NK-92 treated with Interleukin-12 subunit alpha and Interleukin-12 subunit beta, amount 100 ng/mL, for 24 hours (cell line): Measurements from ENCODE around the gene TTC6.

Source experiments
- DNase-seq: peaks from one replicate; lab custom pipeline; 2025; lab: John Stamatoyannopoulos, UW

Gene TTC6

GRCh38 chr14:37585101-37585511 is 10.3 kb upstream of the TTC6 start:
- DNase-seq, result no peak

DNA sequence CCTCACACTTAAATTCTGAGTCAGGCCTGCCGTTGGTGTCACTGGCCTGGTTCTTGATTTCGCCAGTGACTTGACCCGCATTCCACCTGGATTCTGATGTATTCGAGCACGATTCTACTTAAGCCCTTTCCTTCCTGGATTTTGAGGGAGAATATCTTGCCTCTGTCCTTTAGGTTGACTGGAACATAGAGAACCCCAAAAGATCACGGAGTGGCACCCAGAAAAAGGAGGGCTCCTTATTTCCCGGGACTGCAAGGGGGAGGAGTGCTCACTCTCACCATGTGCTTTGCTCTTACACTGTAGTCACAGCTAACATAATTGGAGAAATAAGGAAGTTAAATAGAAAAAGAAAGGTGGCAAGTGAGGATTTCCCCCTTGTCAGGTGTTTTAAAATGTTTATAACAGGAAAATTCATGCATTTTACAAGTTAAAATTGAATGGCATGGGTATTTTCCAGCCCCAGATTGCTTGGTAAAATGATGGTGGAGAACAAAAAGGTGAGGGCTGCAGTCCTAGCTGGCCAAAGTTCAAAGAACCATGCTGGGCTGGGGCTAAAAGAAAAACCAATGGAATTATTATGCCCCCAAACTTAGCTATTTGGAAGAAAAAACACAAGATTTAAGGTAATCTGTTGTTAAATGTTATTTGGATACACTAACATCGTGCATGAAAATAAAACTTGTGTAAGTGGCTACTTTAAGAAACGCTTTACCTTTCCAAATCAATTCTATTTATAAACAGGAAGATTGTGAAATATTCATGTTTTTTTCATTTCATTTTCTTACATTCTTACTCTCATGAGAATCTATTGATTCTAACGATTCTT is 9.2 kb upstream of the TTC6 start:
- DNase-seq, result no peak

DNA sequence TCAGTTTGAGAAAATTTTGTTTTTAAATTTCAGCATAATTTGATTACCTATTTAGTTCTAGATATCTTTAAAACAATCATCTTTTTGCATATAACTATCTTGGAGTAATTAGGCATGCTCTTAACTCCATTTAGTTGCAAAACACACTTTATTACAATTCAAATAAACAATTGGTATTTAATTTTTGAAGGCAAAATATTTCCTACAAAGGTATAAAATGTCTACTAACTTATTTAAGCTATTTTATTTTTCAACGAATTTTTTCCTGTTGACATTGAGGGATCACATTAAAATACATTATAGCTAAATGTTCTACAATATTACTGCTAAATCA is 8.7 kb upstream of the TTC6 start:
- DNase-seq, result no peak

GRCh38 chr14:37587131-37587803 is 8.2 kb upstream of the TTC6 start:
- no peak for DNase-seq

- no peak for DNase-seq
These were observed 7.4 kb upstream of the TTC6 start for GRCh38 chr14:37587881-37588666.

- no peak for DNase-seq
These were observed 6.8 kb upstream of the TTC6 start for GRCh38 chr14:37588667-37588955.

DNA sequence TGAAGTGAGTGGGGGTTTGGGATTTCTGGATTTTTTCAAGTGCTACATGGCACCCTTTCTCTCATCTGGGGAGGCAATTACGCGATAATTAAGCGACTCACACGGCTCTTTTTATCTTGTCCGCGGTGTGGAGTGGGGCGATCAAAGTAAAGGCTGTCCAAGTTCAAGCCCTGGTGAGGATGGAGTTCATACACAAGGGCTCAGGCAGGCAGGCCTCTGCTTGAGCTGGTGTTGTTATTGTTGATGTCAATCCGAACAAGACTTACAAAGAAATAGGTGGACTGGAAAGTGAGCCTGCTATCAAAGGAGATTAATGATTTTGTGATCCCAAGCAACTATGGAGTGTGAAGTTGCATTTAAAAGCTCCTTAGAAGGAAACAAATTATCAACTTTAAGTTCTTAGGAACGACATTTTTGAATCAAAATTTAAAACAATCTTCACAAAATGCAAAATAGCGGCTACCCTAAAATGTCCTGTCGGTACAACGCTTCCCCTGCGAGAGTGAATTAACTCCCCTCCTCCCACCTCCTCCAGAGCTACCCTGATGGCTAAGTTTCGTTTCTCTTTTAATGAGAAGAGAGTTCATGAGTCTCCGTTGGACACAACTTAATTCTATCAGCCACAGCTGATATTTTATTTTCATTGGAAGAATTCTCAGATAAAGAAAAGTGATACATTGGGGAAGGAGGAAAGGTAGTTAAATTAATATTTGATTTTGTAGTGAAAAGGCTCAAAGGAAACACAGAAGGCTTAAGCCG is 6.3 kb upstream of the TTC6 start:
- no peak for DNase-seq

DNA sequence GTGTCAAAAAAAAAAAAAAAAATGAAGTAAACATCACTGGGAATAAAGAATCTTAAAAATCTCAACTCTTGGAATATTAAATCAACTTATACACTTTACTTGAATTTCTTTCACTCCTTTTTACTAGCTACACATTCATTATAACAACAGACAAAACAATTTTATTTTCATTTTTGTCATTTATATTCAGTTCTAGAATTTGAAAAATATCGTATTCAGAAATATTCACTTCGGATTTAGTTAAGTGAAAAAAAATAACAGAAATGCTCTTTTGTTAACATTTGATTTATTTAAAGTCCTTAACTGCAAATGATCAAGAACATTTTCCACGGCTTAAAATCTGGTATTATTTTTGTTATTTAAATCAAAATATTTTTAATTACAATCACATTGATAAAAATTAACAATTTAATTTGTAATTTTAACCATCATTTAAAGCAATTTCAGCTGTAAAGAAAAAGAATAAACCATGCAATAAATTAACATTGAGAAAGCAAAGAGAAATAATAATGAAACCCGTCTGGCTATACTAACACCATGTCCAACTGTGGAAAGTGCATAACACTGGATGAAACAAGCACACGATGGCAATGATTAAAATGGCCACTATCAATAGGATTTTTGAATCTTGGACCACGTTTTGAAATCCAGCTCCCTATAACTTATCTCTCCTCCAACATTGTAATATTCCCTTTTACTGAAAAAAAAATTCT is 5.6 kb upstream of the TTC6 start:
- DNase-seq, result no peak

DNA sequence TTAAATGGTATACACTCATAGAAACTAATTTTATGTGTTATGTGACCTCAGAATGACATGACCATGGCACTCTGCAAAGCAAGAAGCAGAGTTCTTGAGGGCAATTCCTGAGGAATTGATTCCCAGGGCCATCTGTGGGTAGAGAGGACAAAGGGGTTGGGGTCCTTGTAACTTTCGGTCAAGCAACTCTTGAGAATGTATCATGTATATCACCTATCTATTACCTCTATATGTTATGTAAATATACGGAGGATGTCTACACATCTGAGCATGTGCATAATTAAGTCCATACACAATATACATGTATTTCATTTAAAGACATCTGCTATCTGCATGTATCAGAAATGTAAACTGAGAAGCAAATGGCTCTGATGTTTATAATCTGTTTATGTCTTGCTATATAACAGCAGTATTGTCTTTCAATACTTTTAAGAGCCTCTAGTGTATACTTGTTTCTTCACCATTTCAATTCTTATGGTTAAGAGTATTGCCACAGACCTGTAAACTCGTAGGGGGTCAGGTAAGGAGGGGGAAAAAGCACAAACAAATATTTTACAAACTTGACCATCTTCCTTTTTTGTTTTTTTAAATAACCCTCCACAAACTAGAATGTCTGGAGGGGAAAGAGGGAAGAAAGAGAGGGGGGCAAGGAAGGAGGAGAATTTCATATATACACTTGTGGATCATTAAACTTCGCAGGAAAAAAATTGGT is 4.8 kb upstream of the TTC6 start:
- no peak for DNase-seq

- DNase-seq, result no peak
These were observed 4.0 kb upstream of the TTC6 start for GRCh38 chr14:37591311-37591940.

- DNase-seq, result no peak
These were observed 3.4 kb upstream of the TTC6 start for GRCh38 chr14:37591941-37592481.

DNA sequence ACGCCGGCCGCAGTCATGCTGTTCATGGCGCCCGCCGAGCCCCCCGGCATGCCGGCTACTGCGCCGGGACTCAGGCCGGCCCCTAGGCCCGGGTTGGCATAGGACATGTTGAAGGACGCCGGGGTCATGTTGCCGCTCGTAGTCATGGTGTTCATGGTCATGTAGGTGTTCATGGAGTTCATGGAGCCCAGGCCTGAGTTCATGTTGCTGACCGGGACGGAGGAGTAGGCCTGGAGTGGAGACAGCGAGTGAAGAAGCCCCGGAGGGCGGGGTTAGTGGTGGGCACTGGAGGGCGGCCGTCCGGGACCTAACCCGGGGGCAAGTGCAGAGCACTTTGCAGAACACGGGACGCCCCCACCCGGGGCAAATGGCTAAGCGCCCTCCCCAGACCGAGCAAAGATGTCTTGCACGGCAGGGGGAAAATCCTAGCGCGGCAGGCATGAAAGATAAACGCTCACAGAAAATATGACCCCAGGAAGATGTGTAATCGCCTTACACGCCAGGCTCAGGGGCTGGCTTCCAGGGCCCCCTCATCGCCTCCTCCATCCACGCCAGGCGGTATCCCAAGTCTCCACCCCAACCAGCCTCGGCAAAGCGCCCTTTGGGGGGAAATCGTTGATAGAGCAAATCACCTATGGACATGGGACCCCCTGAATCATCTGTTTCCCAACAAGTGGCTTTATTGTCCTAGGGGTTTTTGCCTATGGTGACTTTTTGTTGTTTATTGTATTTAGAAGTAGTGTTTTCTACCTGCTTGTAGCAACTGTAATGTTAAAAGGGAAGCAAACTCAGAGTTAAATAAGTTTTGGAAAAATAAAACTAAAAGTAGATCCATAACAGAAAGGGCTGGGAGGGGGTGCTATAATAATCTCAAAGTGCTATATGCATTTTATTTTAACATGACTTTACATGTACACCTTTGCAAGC is 2.7 kb upstream of the TTC6 start:
- DNase-seq, result no peak

GRCh38 chr14:37593511-37594237 is 1.8 kb upstream of the TTC6 start:
- no peak for DNase-seq

- no peak for DNase-seq
These were observed 1.0 kb upstream of the TTC6 start for GRCh38 chr14:37594238-37594970.

- no peak for DNase-seq
These were observed 586 bp downstream of the TTC6 start for GRCh38 chr14:37595809-37596621.

DNA sequence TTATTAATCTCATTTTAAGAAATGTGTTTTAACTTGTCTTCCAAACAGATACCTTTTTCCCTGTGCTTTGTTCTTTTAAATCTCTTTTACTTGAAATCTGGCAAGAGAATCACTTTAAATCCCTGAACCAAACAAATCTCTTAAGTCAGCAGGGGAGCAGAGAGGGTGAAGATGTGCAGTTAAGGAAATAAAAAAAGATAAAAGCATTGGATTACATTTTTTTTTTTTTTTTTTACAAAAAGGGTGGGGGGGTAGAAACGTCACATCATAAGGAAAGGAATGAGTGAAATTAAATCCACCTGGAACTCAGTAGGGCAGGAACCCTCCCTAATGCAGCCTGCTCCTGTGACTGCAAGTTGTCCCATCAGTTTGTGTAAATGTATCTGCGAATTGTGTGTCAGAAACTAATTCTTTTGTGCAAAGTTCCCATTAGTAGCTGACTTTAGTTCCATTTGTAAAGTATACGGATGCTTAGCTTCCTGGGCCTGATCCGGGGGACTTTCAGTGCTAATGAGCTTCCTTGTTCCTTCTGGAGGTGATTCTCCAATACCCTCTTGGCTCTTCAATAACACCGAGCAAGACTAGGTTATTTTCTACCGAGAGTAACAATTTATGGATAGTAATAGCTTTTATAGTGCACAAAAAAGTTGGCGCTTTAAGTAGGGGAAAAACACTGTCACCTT is 1.5 kb downstream of the TTC6 start:
- no peak for DNase-seq
